ENCODE data around the gene S100A4.

GRCh38 chr1:153548722-153549688 is 3.4 kb upstream of the S100A4 start, which contains the start of gene S100A3:
- TF ChIP-seq POLR2A (IDR thresholded peaks at IDR 0.05) (no peak), CTCF (IDR thresholded peaks at IDR 0.05) (no peak), POLR2AphosphoS5 (IDR thresholded peaks at IDR 0.05) (peak in 2 of 3 donors; percentile 31 to 34)

All from transverse colon (tissue), 4 donors.